HG03565 (cell line): Measurements from ENCODE around the gene GJD4.

ENCODE experiments used
- ATAC-seq: cut with Tn5 transposase; IDR thresholded peaks from one replicate; pipeline ENCODE4 v1.9.1; 2021; ENCODE audit warnings: mild to moderate bottlenecking, moderate library complexity; ENCODE audit not compliant: unreplicated experiment

Gene GJD4

DNA sequence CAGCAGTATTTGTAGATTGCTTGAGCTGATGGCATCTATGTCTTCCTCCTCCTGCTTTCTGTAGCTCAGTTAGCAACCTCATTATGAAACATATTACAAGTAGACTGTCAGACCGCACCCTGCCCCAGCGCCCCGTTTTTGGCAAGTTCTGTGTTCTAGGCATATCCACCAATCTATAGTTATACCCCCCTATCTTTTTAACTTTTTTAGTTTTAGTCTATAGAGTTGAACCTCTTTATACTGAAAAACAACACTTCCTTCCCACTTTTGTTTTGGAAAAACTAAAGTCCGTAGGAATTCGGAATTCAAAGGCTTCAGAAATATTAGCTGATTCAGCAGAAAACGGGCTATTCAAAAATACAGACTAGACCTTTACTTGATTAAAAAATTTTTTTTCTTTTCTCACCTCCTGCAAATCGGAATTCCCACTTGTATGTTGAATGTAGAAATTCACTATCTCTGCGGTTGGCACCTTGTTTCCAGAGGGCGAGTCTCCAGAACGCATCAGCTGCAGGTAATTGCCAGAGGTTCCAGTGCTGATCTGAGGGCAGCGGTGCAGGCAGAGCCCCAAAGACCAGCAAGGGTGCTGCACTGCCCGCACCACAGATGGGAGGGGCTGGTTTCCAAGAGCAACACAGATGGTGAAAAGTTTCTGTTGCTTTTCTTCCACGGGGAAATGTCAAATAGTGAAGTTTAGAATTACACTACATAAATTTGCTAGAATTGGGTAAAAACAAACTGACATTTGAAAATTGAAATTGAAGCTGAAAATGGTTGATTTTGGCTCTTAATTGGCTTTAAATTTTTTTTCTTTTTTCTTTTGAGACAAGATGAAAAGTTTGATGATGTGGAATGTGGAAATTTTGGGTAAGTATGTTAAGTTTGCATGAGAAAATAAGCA is 39.2 kb downstream of the GJD4 start:
- no peak for ATAC-seq

- ATAC-seq: no peak
Measured at GRCh38 chr10:35650894-35651293, 45.8 kb downstream of the GJD4 start.

DNA sequence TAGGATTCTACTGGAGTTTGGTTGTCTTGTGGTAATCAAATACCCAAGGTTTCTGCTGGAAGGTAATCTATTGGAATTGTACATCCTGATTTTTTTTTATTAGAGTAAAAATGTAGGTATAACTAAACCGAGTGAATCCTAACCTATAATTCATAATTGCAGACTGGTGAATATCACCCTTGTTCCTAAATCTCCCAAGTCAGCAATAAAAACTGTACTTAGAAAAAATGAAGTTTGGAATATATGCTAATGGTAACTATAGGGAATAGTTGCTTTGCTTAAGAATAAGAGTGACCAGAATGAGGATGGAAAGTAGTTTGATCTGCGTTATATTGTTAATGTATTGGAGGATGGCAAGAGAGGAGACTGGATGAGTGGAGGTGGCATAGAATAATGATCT is 47.7 kb downstream of the GJD4 start:
- no peak for ATAC-seq

DNA sequence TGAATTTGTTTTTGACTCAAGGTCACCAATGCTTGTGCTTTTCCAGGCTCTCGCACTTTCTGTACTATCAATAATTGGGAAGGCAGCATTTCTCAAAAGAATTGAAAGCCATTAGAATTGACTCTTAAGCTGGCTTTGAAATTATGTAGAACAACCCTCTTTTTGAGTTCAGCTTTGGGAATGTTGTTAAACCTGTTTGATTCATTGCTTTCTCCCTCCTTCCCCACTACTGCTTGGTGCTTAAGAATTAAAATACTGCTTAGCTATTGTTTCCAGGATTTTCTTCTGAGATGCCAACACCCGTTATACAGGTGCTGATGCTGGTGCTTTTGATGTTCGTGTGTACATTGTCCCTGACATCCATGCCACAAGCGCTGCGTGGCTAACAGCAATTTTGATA is 52.5 kb downstream of the GJD4 start:
- ATAC-seq: no peak
